Nephron progenitor cell (in vitro differentiated cells): ENCODE results near the gene SHISAL2A.

ENCODE experiments used
- DNase-seq: peaks from one replicate; pipeline ENCODE4 v3.0.0; 2021
- H3K27ac Mint-ChIP-seq: 2 replicates; pipeline ENCODE4 v1.8.0; 2021; ENCODE audit warnings: mild to moderate bottlenecking, moderate library complexity, mixed read lengths
- H3K27me3 Mint-ChIP-seq: 2 replicates; pipeline ENCODE4 v1.8.0; 2021; ENCODE audit warnings: mild to moderate bottlenecking, low read depth, mixed read lengths; ENCODE audit not compliant: poor library complexity
- H3K36me3 Mint-ChIP-seq: 2 replicates; pipeline ENCODE4 v1.8.0; 2021; ENCODE audit warnings: low read depth, mixed read lengths
- H3K4me1 Mint-ChIP-seq: 2 replicates; pipeline ENCODE4 v1.8.0; 2021; ENCODE audit warnings: mixed read lengths
- H3K4me3 Mint-ChIP-seq: 2 replicates; pipeline ENCODE4 v1.8.0; 2021; ENCODE audit warnings: mild to moderate bottlenecking, moderate library complexity, mixed read lengths
- H3K9me3 Mint-ChIP-seq: 2 replicates; pipeline ENCODE4 v1.8.0; 2021; ENCODE audit warnings: mild to moderate bottlenecking, moderate library complexity, mixed read lengths
- TF ChIP-seq, protein P1 (sequence below): fragments of 200-600 bp; sonication (generic); IDR thresholded peaks from 2 replicates; pipeline ENCODE4 v1.5.0; 2021; ENCODE audit warnings: antibody characterized with exemption

Gene SHISAL2A

DNA sequence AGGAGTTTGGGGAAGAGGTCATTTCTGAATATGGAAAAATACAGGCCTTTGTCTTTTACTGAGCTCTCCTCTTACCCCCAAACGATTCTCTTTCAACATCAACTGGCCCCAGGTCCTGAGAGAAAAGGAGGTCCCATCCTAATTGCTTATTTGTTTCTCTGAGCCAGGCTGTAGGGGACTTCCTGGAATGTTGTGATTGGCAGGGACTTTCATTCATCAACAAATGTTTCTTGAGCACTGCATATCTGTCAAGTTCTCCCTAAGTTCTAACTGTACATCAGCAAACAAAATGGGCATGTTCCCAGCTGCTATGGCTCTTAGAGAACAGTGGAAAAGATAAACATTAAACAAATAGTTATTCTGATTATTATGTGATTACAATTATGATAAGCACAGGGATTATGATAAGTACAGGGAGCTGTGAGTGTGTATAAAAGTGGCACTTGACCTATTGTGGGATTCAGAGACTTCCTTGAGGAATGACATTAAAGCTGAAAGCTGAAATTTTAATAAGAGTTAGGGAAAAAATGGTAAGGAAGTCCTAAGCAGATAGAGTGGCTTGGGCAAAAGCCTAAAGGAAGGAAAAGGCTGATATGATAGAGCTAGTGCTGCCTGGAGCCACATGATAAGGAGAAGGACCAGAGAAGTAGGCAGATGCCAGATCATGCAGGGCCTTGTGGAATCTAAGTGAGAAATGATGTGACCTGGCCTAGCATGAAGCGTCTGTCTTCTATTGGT, 19.2 kb upstream of the SHISAL2A start:
- peaks cover 14% of the 10 kb centered on the region for H3K27me3 Mint-ChIP-seq
- TF ChIP-seq, protein P1, sequence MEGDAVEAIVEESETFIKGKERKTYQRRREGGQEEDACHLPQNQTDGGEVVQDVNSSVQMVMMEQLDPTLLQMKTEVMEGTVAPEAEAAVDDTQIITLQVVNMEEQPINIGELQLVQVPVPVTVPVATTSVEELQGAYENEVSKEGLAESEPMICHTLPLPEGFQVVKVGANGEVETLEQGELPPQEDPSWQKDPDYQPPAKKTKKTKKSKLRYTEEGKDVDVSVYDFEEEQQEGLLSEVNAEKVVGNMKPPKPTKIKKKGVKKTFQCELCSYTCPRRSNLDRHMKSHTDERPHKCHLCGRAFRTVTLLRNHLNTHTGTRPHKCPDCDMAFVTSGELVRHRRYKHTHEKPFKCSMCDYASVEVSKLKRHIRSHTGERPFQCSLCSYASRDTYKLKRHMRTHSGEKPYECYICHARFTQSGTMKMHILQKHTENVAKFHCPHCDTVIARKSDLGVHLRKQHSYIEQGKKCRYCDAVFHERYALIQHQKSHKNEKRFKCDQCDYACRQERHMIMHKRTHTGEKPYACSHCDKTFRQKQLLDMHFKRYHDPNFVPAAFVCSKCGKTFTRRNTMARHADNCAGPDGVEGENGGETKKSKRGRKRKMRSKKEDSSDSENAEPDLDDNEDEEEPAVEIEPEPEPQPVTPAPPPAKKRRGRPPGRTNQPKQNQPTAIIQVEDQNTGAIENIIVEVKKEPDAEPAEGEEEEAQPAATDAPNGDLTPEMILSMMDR, result no peak
- DNase-seq, result no peak
- no peaks in the 10 kb centered on the region for H3K9me3 Mint-ChIP-seq
- no peak overlapping the region for H3K4me3 Mint-ChIP-seq
- H3K27ac Mint-ChIP-seq, result no peak overlapping the region
- peaks cover 3% of the 10 kb centered on the region for H3K36me3 Mint-ChIP-seq
- no peaks in the 10 kb centered on the region for H3K4me1 Mint-ChIP-seq

DNA sequence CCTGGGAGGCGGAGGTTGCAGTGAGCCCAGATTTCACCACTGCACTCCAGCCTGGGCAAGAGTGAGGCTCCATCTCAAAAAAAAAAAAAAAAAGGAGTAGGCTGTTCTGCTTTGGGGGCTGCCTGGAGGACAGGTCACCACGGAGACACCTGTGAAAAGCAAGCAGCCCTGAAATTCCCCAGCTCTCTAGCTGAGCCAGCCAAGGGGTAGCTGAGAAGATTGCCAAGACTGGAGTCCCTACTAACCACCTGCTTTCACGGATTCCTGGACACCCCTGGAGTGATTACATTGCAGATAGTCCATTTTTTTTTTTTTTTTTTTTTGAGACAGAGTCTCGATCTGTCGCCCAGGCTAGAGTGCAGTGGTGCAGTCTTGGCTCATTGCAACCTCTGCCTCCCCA, 18.3 kb upstream of the SHISAL2A start:
- H3K9me3 Mint-ChIP-seq, result no peaks in the 10 kb centered on the region
- TF ChIP-seq, protein P1, result no peak

DNA sequence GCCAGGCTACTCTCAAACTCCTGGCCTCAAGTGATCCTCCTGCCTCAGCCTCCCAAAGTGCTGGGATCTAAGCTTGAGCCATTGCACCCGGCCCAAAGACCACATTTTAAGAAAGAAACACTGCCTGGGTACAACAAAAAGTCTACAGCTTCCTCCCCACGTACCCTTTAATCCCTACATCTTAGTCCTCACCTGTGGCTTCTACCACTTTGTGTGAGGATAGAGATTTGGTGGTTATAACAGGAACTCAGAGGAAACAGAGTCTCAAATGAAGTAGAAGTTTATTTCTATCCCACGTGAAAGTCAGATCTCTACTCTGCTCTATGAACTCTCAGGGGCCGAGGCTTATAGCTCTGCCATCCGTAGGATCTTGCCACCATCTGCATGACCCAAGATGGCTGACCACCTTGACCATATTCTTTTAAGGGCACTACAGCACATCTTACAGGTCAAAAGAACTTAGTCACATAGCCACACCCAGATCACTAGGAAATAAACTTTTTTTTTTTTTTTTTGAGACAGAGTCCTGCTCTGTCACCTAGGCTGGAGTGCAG, 17.4 kb upstream of the SHISAL2A start:
- H3K4me3 Mint-ChIP-seq, result no peak overlapping the region
- H3K36me3 Mint-ChIP-seq, result peaks cover 4% of the 10 kb centered on the region
- TF ChIP-seq, protein P1, result no peak
- no peak overlapping the region for H3K27ac Mint-ChIP-seq
- H3K4me1 Mint-ChIP-seq, result no peaks in the 10 kb centered on the region
- H3K9me3 Mint-ChIP-seq, result peaks cover 5% of the 10 kb centered on the region
- no peak for DNase-seq
- peaks cover 20% of the 10 kb centered on the region for H3K27me3 Mint-ChIP-seq

More for the DNA sequence above, 18.3 kb upstream of the SHISAL2A start:
- Mint-ChIP-seq H3K27me3 (peaks cover 17% of the 10 kb centered on the region), H3K4me3 (no peak overlapping the region), H3K27ac (no peak overlapping the region), H3K4me1 (no peaks in the 10 kb centered on the region), H3K36me3 (no peaks in the 10 kb centered on the region)
- DNase-seq, result no peak

DNA sequence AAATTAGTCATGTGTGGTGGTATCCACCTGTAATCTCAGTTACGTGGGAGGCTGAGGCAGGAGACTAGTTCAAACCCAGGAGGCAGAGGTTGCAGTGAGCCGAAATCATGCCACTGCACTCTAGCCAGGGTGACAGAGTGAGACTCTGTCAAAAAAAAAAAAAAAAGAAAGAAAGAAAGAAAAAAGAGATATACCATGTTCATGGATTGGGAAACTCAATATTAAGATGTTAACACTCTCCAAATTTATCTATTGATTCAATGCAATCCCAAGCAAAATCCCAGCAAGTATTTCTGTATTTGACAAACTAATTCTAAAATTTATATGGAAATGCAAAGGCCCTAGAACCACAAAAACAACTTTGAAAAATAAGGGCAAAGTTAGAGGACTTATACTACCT, 11.0 kb upstream of the SHISAL2A start:
- H3K9me3 Mint-ChIP-seq, result peaks cover 39% of the 10 kb centered on the region
- peak overlapping the region; percentile 51 for H3K27ac Mint-ChIP-seq
- no peak overlapping the region for H3K4me3 Mint-ChIP-seq
- no peaks in the 10 kb centered on the region for H3K4me1 Mint-ChIP-seq
- peaks cover 7% of the 10 kb centered on the region for H3K36me3 Mint-ChIP-seq
- peaks cover 16% of the 10 kb centered on the region for H3K27me3 Mint-ChIP-seq
- TF ChIP-seq, protein P1, result no peak
- no peak for DNase-seq

DNA sequence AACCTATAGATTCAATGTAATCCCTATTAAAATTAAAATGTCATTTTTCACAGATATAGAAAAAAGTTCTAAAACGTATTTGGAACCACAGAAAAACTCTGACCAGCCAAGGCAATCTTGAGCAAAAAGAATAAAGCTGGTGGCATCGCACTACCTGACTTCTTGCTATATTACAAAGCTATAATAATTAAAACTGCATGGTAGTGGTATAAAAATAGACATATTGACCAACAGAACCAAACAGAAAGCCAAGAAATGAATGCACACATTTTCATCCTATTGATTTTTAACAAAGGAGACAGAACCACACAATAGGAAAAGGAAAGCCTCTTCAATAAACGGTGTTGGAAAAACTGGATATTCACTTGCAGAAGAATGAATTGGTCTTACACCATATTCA, 9.2 kb upstream of the SHISAL2A start:
- Mint-ChIP-seq H3K4me1 (peaks cover 4% of the 10 kb centered on the region), H3K9me3 (peaks cover 39% of the 10 kb centered on the region), H3K27me3 (peaks cover 19% of the 10 kb centered on the region), H3K36me3 (peaks cover 7% of the 10 kb centered on the region), H3K27ac (no peak overlapping the region), H3K4me3 (no peak overlapping the region)
- no peak for DNase-seq
- TF ChIP-seq, protein P1, result no peak

DNA sequence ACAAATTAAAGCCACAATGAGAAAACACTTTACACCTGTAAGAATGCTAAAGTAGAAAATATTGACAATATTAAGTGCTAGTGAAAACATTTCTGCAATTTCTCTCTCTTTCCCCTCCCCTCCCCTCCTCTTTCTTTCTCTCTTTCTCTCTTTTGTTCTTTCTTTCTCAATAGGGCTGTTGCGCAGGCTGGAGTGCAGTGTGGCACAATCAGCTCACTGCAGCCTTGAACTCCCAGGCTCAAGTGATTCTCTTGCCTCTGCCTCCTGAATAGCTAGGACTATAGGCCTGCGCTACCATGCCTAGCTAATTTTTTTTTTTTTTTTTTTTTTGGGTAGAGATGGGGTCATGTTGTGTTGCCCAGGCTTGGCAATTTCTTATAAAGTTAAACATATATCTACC, 5.9 kb upstream of the SHISAL2A start:
- Mint-ChIP-seq H3K36me3 (no peaks in the 10 kb centered on the region), H3K27ac (no peak overlapping the region)

More for the DNA sequence above, 5.9 kb upstream of the SHISAL2A start:
- H3K4me3 Mint-ChIP-seq, result no peak overlapping the region
- TF ChIP-seq, protein P1, result no peak
- H3K27me3 Mint-ChIP-seq, result peaks cover 28% of the 10 kb centered on the region
- H3K9me3 Mint-ChIP-seq, result peaks cover 19% of the 10 kb centered on the region
- DNase-seq, result no peak
- peaks cover 23% of the 10 kb centered on the region for H3K4me1 Mint-ChIP-seq
